ENCODE results near the gene CHST4. TPM values are rescaled to one million over a fixed set of nuclear protein-coding genes. Genes with fewer than 3 reads are reported as not detected.
"Not testable (repeated sequence)": the region's sequence is repeated elsewhere in the genome, so short reads cannot be mapped to it uniquely, and the experiment has no call there.

Gene CHST4
- total and polyA plus RNA-seq, 9 donors, result 0.04 to 0.21 (median 0.07) TPM; not detected in 5

DNA sequence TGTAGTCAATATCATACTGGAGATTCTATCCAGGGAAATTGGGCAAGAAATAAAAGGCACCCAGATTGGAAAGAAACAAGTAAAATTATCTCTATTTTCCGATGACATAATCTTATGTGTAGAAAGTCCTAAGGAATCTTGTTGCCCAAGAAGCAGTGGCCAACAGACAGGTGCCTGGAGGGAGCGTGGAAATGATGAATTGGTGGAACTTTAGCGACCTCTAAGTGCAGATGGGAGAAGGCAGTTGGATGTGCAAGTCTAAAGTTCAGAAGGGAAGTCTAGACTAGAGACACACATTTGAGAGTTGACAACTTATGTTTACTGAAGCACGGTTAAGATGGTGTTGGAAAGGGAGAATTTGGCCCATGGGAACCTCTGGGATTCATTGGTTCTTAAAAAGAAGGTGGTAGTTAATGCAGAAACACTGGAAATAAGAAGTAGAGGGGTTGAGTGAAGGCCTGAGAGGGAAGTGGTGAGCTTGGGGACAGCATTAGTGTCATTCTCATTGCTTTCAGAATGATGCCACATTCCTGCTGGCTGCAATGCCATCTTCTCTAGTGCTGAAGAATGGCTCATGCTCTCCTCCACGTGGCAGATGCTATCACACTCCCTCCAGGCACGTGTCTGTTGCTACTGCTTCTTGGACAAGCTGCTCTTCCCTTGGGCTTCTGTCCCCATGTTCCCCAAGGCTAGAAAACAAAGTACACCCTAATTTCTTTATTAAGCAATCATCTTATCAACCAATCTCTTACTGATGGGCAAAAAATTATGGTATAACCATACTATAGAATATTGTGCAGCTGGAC, 26.7 kb downstream of the CHST4 start:
- Histone ChIP-seq H3K4me1 (ENCODE audit: control insufficient read depth, insufficient read depth, low read length) (no peaks in the 10 kb centered on the region), H3K27me3 (ENCODE audit: control insufficient read depth, insufficient read depth, low read length) (no peaks in the 10 kb centered on the region), H3K27ac (ENCODE audit: low read length) (no peak overlapping the region), H3K9me3 (replicated peaks; ENCODE audit: control insufficient read depth, low read depth, low read length) (no peaks in the 10 kb centered on the region), H3K36me3 (ENCODE audit: control insufficient read depth, insufficient read depth, low read length) (no peaks in the 10 kb centered on the region), H3K4me3 (ENCODE audit: low read length) (no peak overlapping the region)
- no peak for DNase-seq
- 36% methylated on average over 6 of the region's 6 CpGs for WGBS (ENCODE audit: insufficient coverage)

DNA sequence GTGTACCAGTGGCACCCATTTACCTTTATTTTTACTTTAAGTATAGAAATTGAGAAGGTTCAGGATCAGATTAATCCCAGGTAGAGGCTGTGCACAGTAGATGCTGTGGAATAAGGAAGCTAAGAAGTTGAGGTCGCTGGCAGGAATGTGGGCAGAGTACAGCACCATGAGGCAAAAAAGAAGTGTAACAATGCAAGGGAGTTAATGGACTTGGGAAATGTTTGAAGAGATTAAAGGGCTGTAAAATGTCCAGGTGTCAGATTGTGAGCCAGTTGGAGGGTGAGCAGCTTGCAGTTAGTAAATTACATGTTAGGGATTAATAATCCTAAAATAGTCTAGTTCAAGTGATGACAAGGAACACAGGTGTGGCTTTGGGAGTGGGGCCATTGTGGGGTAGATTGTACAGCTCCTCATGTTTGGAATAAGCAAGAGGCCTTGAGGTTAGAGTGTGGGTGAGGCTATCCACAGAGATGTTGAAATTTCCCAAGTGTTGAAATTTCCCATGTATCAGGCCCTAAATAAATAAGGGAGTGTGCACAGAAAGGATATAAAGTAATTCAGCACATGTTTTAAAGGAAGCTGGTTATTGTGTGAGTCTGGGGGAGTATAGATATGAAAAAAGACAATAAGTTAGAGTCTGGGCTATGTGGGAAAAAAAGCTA, 29.1 kb downstream of the CHST4 start:
- no peaks in the 10 kb centered on the region for H3K27me3 ChIP-seq (ENCODE audit: control insufficient read depth, insufficient read depth, low read length)
- WGBS (ENCODE audit: insufficient coverage), result 25% methylated on average over 1 of the region's 1 CpG
- DNase-seq, result no peak
- H3K27ac ChIP-seq (ENCODE audit: low read length), result no peak overlapping the region
- H3K4me3 ChIP-seq (ENCODE audit: low read length), result no peak overlapping the region
- no peaks in the 10 kb centered on the region for H3K36me3 ChIP-seq (ENCODE audit: control insufficient read depth, insufficient read depth, low read length)
- H3K4me1 ChIP-seq (ENCODE audit: control insufficient read depth, insufficient read depth, low read length), result no peaks in the 10 kb centered on the region
- H3K9me3 ChIP-seq (replicated peaks; ENCODE audit: control insufficient read depth, low read depth, low read length), result no peaks in the 10 kb centered on the region

DNA sequence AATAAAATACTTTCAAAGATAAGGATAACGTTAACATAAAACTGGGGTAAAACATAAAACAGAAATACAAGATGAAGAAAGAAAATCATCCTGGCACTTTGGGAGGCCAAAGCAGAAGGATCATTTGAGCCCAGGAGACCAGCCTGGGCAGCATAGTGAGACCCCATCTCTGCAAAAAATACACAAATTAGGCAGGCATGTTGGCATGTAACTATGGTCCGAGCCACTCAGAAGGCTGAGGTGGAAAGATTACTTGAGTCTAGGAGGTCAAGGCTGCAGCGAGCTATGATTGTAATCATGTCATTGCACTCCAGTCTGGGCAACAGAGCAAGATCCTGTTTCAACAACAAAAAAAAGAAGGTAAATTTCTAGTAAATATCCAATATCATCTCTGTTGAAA, 31.1 kb downstream of the CHST4 start:
- Histone ChIP-seq H3K4me1 (ENCODE audit: control insufficient read depth, insufficient read depth, low read length) (no peaks in the 10 kb centered on the region), H3K9me3 (replicated peaks; ENCODE audit: control insufficient read depth, low read depth, low read length) (peaks cover 2% of the 10 kb centered on the region), H3K36me3 (ENCODE audit: control insufficient read depth, insufficient read depth, low read length) (no peaks in the 10 kb centered on the region), H3K4me3 (ENCODE audit: low read length) (no peak overlapping the region), H3K27me3 (ENCODE audit: control insufficient read depth, insufficient read depth, low read length) (no peaks in the 10 kb centered on the region), H3K27ac (ENCODE audit: low read length) (no peak overlapping the region)
- WGBS (ENCODE audit: insufficient coverage), result no CpG with 5 or more reads among the region's 3 CpGs
- DNase-seq, result no peak

DNA sequence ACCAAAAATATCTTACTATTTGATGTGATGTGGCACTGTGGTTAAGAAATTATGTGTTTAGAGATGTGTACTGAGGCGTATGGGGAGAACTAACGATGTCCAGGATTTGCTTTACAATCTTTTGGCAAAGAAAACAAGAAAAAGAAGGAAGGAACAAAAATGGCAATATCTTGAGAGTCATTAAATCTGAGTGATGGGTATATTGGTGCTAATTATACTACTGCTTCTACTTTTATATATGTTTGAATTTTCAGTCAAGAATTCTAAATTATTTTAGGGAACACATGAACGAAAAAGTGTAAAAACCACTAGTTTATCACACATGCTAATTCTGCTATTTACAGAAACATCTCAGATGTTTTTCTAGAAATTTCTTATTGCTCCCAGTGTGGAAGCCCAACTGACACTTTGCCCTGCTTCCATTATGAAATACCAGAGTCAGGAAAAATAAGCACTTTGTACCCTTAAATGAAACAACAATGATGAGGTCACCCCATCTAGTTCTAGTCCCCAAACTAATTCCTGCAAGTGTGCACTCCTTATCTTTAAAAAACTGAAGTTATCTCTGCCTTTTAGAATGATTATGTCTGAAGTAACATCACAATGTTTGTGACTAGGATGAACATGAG, 31.8 kb downstream of the CHST4 start:
- 53% methylated on average over 2 of the region's 3 CpGs for WGBS (ENCODE audit: insufficient coverage)
- no peak overlapping the region for H3K4me3 ChIP-seq (ENCODE audit: low read length)
- H3K4me1 ChIP-seq (ENCODE audit: control insufficient read depth, insufficient read depth, low read length), result no peaks in the 10 kb centered on the region

DNA sequence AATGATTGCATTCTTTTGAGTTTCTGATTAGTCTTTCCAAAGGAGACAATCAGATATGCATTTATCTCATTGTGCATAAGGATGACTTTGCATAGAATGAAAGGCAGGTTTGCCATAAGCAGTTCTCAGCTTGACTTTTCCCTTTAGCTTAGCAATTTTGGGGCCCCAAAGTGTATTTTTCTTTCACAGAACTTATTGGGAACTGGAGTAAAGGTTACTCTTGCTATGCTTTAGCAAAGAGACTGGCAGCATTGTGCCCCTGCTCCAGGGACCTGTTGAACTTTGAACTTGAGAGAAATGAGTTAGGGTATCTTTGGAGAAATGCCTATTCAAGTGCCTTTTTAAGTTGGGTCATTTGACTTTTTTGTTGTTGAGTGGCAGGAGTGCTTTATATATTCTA, 33.6 kb downstream of the CHST4 start:
- H3K36me3 ChIP-seq (ENCODE audit: control insufficient read depth, insufficient read depth, low read length), result no peaks in the 10 kb centered on the region
- peaks cover 5% of the 10 kb centered on the region for H3K4me1 ChIP-seq (ENCODE audit: control insufficient read depth, insufficient read depth, low read length)
- no peak overlapping the region for H3K27ac ChIP-seq (ENCODE audit: low read length)
- DNase-seq, result no peak
- H3K4me3 ChIP-seq (ENCODE audit: low read length), result no peak overlapping the region
- H3K9me3 ChIP-seq (replicated peaks; ENCODE audit: control insufficient read depth, low read depth, low read length), result peaks cover 4% of the 10 kb centered on the region
- no peaks in the 10 kb centered on the region for H3K27me3 ChIP-seq (ENCODE audit: control insufficient read depth, insufficient read depth, low read length)

More for the DNA sequence above, 31.8 kb downstream of the CHST4 start:
- Histone ChIP-seq H3K9me3 (replicated peaks; ENCODE audit: control insufficient read depth, low read depth, low read length) (peaks cover 4% of the 10 kb centered on the region), H3K27ac (ENCODE audit: low read length) (no peak overlapping the region), H3K36me3 (ENCODE audit: control insufficient read depth, insufficient read depth, low read length) (no peaks in the 10 kb centered on the region), H3K27me3 (ENCODE audit: control insufficient read depth, insufficient read depth, low read length) (no peaks in the 10 kb centered on the region)
- DNase-seq, result no peak

DNA sequence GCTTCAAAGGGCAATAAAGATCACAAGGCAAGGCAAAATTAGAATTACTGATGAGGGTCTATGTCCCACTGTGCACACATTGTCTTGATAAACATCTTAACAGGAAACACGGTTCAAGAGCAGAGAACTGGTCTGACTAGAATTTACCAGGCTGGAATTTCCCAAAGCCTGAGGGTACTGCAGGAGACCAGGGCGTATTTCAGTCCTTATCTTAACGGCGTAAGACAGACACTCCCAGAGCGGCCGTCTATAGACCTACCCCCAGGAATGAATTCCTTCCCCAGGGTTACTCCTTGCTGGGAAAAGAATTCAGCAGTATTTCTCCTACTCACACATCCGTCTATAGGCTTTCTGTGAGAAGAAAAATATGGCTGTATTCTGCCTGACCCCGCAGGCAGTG, 35.7 kb downstream of the CHST4 start:
- 95% methylated on average over 4 of the region's 8 CpGs for WGBS (ENCODE audit: insufficient coverage)
- DNase-seq; H3K4me3 ChIP-seq (ENCODE audit: low read length); H3K27ac ChIP-seq (ENCODE audit: low read length); H3K27me3 ChIP-seq (ENCODE audit: control insufficient read depth, insufficient read depth, low read length); H3K36me3 ChIP-seq (ENCODE audit: control insufficient read depth, insufficient read depth, low read length); H3K9me3 ChIP-seq (replicated peaks; ENCODE audit: control insufficient read depth, low read depth, low read length); H3K4me1 ChIP-seq (ENCODE audit: control insufficient read depth, insufficient read depth, low read length): not testable (repeated sequence)

DNA sequence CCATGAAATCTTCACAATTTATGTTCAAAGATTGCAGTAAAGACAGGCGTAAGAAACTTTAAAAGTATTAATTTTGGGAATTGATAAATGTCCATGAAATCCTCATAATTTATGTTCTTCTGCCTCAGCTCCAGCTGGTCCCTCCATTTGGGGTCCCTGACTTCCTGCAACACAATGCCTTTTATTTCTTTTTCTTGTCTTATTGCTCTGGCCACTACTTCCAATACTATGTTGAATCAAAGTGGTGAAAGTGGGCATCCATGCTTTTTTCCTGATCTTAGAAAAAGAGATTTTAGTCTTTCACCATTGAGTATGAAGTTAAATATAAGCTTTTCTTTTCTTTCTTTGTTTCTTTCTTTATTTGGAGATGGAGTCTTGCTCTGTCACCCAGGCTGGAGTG, 36.3 kb downstream of the CHST4 start:
- H3K4me1 ChIP-seq (ENCODE audit: control insufficient read depth, insufficient read depth, low read length), result peaks cover 7% of the 10 kb centered on the region
- H3K36me3 ChIP-seq (ENCODE audit: control insufficient read depth, insufficient read depth, low read length), result no peaks in the 10 kb centered on the region
- no CpG with 5 or more reads among the region's 1 CpG for WGBS (ENCODE audit: insufficient coverage)
- H3K27me3 ChIP-seq (ENCODE audit: control insufficient read depth, insufficient read depth, low read length), result no peaks in the 10 kb centered on the region
- H3K27ac ChIP-seq (ENCODE audit: low read length), result no peak overlapping the region
- peaks cover 4% of the 10 kb centered on the region for H3K9me3 ChIP-seq (replicated peaks; ENCODE audit: control insufficient read depth, low read depth, low read length)
- no peak overlapping the region for H3K4me3 ChIP-seq (ENCODE audit: low read length)
- DNase-seq, result no peak

DNA sequence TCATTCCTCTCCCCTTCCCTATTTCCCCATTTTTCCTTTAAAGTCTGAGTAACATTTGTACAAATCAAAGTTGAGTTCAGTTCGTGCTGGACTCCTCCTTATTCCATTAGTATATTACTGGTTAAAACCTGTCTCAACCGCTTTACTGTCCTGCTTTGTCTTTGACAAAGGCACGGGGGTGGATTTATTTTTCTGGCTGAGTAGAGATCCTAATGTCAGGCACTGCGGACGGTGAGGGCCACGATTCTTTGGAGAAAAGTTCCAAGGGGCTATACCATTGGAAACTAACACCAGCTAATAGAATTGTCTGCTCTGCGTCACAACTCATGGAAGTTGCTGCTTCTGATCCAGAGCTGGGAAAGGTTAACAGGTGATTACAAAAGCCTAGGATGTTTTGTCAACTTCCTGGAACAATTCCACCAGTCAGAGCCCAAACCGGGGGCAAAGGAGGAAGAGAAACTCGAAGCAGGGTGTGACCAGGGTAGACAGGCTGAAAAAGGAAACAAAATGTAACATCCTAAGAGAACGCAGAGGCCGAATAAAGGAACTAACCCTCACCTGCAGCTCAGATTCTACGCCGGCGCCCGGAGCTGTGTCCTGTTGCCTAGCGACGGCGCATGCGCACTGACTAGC, 38.2 kb downstream of the CHST4 start:
- H3K4me1 ChIP-seq (ENCODE audit: control insufficient read depth, insufficient read depth, low read length), result peaks cover 7% of the 10 kb centered on the region
- peak overlapping the region; percentile 66 for H3K4me3 ChIP-seq (ENCODE audit: low read length)
- H3K9me3 ChIP-seq (replicated peaks; ENCODE audit: control insufficient read depth, low read depth, low read length), result peaks cover 4% of the 10 kb centered on the region
- H3K27ac ChIP-seq (ENCODE audit: low read length), result no peak overlapping the region
- DNase-seq, result no peak
- no peaks in the 10 kb centered on the region for H3K36me3 ChIP-seq (ENCODE audit: control insufficient read depth, insufficient read depth, low read length)
- 7% methylated on average over 10 of the region's 19 CpGs for WGBS (ENCODE audit: insufficient coverage)
- peaks cover 2% of the 10 kb centered on the region for H3K27me3 ChIP-seq (ENCODE audit: control insufficient read depth, insufficient read depth, low read length)

DNA sequence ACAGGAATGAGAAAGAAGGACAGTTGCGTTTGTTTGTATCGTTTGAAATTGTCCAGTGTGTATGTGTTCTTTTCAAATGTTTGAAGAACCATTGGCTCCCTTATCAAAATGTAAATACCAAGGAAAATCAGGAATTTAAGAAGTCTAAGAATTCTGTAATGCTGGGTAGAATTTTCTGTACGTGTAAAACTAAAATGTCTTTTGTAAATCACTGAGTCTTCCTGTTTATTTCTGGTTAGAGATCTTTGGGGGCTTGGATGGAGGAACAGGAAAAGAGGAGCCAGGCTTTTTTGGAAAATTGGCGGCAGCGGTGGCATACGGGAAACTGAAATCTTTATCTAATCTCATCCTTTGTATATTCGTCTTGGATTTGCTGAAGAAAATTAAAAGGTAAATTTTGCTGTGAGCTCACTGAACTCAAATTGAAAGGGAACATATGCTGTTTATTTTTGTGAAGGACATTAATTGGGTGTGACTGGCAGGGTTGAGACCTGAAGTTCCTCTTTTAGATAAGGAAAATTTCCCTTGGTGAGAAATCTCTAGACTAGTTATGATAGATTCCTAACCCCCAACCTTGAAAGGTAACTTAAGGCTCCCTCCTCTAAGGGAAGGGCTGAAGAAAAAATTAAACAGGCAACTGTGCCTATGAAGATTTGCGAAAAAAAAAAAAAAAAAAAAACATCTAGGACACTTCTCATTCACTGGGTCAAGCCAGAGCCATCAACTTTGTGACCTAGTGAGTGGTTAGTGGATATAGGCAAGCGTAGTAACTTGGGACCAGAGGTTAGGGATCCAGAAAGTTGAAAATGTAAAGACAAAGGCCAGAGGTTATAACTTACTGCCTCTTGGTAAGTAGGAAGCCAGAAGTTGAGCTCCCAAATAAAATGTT, 39.8 kb downstream of the CHST4 start:
- Histone ChIP-seq H3K4me1 (ENCODE audit: control insufficient read depth, insufficient read depth, low read length) (peaks cover 7% of the 10 kb centered on the region), H3K27ac (ENCODE audit: low read length) (no peak overlapping the region), H3K4me3 (ENCODE audit: low read length) (no peak overlapping the region), H3K9me3 (replicated peaks; ENCODE audit: control insufficient read depth, low read depth, low read length) (peaks cover 4% of the 10 kb centered on the region), H3K36me3 (ENCODE audit: control insufficient read depth, insufficient read depth, low read length) (no peaks in the 10 kb centered on the region), H3K27me3 (ENCODE audit: control insufficient read depth, insufficient read depth, low read length) (peaks cover 2% of the 10 kb centered on the region)
- 33% methylated on average over 1 of the region's 9 CpGs for WGBS (ENCODE audit: insufficient coverage)
- no peak for DNase-seq

Data from muscle of leg (tissue), 11 donors.